ENCODE data around the gene CHRNA3. TPM values are rescaled to one million over a fixed set of nuclear protein-coding genes. Genes with fewer than 3 reads are reported as not detected.

Gene CHRNA3
- total RNA-seq, 4 donors from 2014 or later = 1.00 to 6.0 (median 3.4) TPM

GRCh38 chr15:78645009-78645408 is 24.2 kb upstream of the CHRNA3 start:
- Histone ChIP-seq H3K9me3 (no peaks in the 10 kb centered on the region), H3K27me3 (peaks cover 18% of the 10 kb centered on the region), H3K4me1 (peaks cover 8 to 14% (median 12%) of the 10 kb centered on the region in 4 donors), H3K27ac (no peak overlapping the region), H3K4me3 (no peak overlapping the region), H3K36me3 (no peaks in the 10 kb centered on the region)
- TF ChIP-seq EP300 (IDR thresholded peaks at IDR 0.05; ENCODE audit: low read depth) (no peak), CTCF (IDR thresholded peaks at IDR 0.05) (no peak), POLR2AphosphoS5 (IDR thresholded peaks at IDR 0.05) (no peak), POLR2A (IDR thresholded peaks at IDR 0.05) (no peak)
- in situ Hi-C loops (cut with MboI; ENCODE audit: low pct_ligation_motif_present in 1 of 4, low pct_unique_long_range_greater_than_20kb in 1 of 4, low sequenced_read_pairs in 3 of 4) (no loop called here), intact Hi-C loops (cut with DNase I; ENCODE audit: low total_unique reads) (no loop called here)
- no peak for DNase-seq
- WGBS, 2 donors (ENCODE audit: low coverage in 1 of 2) = 93% methylated on average over 4 of the region's 4 CpGs; no CpG with 5 or more reads in 1 of the 2 donors

- no peak for DNase-seq
- WGBS, 2 donors (ENCODE audit: low coverage in 1 of 2) = 85 to 91% methylated on average over 5 of the region's 5 CpGs
- Histone ChIP-seq H3K4me3 (no peak overlapping the region), H3K27ac (no peak overlapping the region), H3K36me3 (no peaks in the 10 kb centered on the region), H3K27me3 (peaks cover 24% of the 10 kb centered on the region), H3K9me3 (no peaks in the 10 kb centered on the region), H3K4me1 (peaks cover 8 to 14% (median 12%) of the 10 kb centered on the region in 4 donors)
- no peak for TF ChIP-seq POLR2A (IDR thresholded peaks at IDR 0.05)
- no peak for TF ChIP-seq EP300 (IDR thresholded peaks at IDR 0.05; ENCODE audit: low read depth)
- TF ChIP-seq POLR2AphosphoS5 (IDR thresholded peaks at IDR 0.05) = no peak
- TF ChIP-seq CTCF (IDR thresholded peaks at IDR 0.05) = no peak
- intact Hi-C loops (cut with DNase I; ENCODE audit: low total_unique reads) = no loop called here
- in situ Hi-C loops (cut with MboI; ENCODE audit: low pct_ligation_motif_present in 1 of 4, low pct_unique_long_range_greater_than_20kb in 1 of 4, low sequenced_read_pairs in 3 of 4) = no loop called here
These were observed 21.5 kb upstream of the CHRNA3 start for GRCh38 chr15:78642331-78642730.

DNA sequence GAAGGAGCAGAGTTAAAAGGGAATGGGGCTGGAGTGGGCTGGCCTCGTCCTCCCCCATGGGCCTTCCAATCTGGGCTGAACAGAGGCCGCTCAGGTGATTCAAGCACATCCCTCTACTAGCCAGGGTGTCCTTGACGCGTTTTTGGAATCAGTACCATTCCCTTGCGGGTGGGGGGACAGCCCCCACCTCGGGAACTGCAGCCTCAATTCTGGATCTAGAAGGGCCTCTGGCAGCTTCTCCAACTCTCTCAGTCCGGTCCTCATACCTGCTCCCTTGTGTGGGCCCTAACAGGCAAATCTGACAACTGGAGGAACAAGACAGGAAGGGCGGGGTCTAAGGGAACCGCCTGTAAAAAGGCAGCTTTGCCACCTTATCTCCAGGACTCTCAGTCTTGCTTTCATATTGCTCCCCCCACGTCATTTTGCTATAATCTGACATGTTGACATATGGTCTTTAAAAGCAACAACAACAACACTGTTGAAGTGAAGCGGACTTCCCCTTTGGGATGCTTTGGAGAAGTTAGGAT is 21.0 kb upstream of the CHRNA3 start:
- no peaks in the 10 kb centered on the region for H3K36me3 ChIP-seq
- H3K4me3 ChIP-seq = no peak overlapping the region
- peaks cover 24% of the 10 kb centered on the region for H3K27me3 ChIP-seq
- H3K27ac ChIP-seq = no peak overlapping the region
- in situ Hi-C loops (cut with MboI; ENCODE audit: low pct_ligation_motif_present in 1 of 4, low pct_unique_long_range_greater_than_20kb in 1 of 4, low sequenced_read_pairs in 3 of 4) = no loop called here
- WGBS, 2 donors (ENCODE audit: low coverage in 1 of 2) = 76 to 100% methylated on average over 4 to 11 of the region's 11 CpGs
- intact Hi-C loops (cut with DNase I; ENCODE audit: low total_unique reads) = no loop called here
- peaks cover 8 to 14% (median 12%) of the 10 kb centered on the region in 4 donors for H3K4me1 ChIP-seq
- no peak for DNase-seq
- TF ChIP-seq CTCF (IDR thresholded peaks at IDR 0.05) = no peak
- TF ChIP-seq POLR2A (IDR thresholded peaks at IDR 0.05) = no peak
- TF ChIP-seq EP300 (IDR thresholded peaks at IDR 0.05; ENCODE audit: low read depth) = no peak
- no peak for TF ChIP-seq POLR2AphosphoS5 (IDR thresholded peaks at IDR 0.05)
- H3K9me3 ChIP-seq = no peaks in the 10 kb centered on the region

GRCh38 chr15:78641102-78641748 is 20.4 kb upstream of the CHRNA3 start, which contains the start of gene CHRNB4:
Gene CHRNB4, minus strand, starts transcription at chr15:78641210. Its CDS starts 77 bp downstream, at chr15:78641133.
- WGBS, 2 donors (ENCODE audit: low coverage in 1 of 2) = 60% methylated on average over 16 of the region's 47 CpGs; no CpG with 5 or more reads in 1 of the 2 donors
- TF ChIP-seq EP300 (IDR thresholded peaks at IDR 0.05; ENCODE audit: low read depth) (no peak), POLR2A (IDR thresholded peaks at IDR 0.05) (no peak), POLR2AphosphoS5 (IDR thresholded peaks at IDR 0.05) (no peak)
- DNase-seq = no peak

More at GRCh38 chr15:78641102-78641748, 20.4 kb upstream of the CHRNA3 start, which contains the start of gene CHRNB4:
- Histone ChIP-seq H3K4me3 (peak within 1 kb of the TSS; percentile 33 to 52 (median 42)), H3K36me3 (no peaks in the 10 kb centered on the region), H3K4me1 (peaks cover 8 to 14% (median 12%) of the 10 kb centered on the region in 4 donors), H3K27me3 (peaks cover 24% of the 10 kb centered on the region), H3K27ac (no peak within 1 kb of the TSS), H3K9me3 (no peaks in the 10 kb centered on the region)
- in situ Hi-C loops (cut with MboI; ENCODE audit: low pct_ligation_motif_present in 1 of 4, low pct_unique_long_range_greater_than_20kb in 1 of 4, low sequenced_read_pairs in 3 of 4) (no loop called here), intact Hi-C loops (cut with DNase I; ENCODE audit: low total_unique reads) (no loop called here)

Data from transverse colon (tissue), 4 donors.